GM19395 (cell line): Measurements from ENCODE around the gene FAM187B.

Experiments
- ATAC-seq: cut with Tn5 transposase; IDR thresholded peaks from one replicate; pipeline ENCODE4 v1.9.1; 2021; ENCODE audit warnings: mild to moderate bottlenecking, moderate library complexity; ENCODE audit not compliant: unreplicated experiment

Gene FAM187B

DNA sequence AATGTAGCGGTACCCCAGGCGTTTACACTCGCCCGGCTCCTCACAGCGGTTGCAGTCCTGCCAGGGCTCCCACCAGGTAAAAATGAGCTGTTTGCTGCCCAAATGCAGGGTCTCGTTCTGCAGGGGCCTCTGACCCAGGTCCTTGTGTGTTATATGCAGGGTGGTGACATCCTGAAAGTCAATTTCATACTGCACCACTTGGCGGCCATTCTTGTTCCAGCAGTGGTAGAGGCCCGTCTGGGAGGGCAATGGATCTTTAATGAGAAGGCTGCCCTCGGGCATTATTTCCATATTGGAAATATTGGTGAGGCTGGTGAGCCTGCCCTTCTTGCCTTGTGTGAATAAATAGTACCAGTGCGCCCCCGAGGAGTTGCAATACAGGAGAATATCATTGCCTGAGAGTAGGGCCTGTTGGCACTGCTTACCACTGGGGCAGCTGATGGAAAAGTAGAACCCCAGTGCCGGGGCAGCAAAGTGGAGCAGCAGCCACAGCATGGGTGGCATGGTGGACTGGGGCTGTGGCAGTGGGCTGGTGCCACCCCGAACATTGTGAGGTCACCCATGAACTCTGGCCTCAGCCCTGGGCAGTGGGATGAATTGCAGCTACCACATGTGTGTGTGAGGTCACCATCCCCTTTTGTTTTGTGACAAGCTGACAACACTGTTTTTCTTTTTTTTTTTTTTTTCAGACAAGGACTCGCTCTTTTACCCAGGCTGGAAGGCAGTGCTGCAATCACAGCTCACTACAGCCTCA lies at the start of gene FAM187B:
Gene FAM187B, minus strand, starts transcription at position 563 of the 754 bp plus-strand sequence. Its CDS starts 59 bp downstream, at position 504.
- no peak for ATAC-seq

DNA sequence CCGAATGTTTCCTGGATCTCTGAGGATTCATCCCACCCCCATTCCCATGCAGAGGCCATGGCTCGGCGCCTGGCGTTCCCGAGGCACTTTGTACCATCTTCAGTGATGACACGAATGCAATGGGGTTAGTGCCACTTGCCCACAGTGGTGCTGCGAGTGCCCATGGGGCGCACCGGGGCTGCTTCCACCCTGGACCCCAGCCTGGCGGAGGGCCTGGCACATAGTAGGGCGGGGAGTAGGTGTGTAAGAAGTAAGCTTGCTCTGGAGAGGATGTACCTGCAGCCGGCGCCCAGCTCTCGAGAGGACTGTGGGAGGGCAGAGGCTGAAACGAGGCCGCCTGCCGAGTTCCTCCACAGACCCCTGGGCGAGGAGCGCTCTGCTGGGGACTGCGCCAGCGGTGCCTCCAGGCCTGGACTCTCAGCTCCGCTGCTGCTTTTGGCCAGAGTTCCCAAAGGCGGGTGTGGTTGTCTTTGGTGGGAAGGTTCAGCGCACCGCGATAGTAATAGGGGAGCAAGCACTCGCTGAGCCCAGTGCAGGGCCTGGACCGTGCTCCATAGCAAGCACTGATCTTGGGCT lies 48.3 kb upstream of the FAM187B start:
- ATAC-seq: no peak

DNA sequence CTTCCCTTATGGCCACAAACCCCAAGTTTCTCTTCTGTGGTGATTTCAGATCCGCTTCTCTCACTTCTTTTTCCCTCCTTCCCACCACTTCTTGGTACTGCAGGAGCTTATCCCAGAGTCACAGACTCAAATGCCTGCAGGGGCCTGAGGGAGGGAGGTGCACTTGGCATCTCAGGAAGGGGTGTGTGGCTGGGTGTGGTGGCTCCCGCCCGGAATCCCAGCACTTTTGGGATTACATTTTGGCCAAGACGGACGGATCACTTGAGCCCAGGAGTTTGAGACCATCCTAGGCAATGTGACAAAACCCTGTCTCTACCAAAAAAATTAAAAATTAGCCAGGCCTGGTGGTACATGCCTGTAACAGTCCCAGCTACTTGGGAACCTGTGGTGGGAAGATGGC lies 45.8 kb upstream of the FAM187B start:
- no peak for ATAC-seq

DNA sequence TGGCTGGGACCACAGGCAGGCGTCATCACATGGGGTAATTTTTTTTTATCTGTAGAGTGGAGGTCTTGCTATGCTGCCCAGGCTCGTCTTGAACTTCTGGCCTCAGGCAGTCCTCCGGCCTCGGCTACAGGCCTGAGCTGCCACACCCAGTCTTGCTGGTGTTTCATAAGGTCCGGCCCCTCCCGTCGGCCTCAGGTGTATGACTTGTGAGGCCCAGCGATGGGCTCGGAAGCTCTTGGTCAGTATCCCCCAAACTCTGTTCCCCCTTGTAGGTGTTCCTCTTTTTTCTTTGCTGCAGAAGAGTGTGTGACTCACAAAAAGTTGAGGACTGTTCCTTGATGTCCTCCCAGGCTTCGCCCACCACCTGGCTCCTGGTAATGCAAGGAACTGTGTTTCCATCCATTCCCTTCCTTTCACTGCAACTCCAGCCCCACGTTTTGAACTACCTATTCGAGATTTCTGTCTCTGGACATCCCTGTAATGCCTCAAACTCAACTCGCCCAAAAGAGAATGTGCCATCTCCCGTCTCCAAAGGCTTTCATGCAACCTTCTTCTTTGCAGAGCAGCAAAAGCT lies 45.2 kb upstream of the FAM187B start:
- ATAC-seq: no peak

DNA sequence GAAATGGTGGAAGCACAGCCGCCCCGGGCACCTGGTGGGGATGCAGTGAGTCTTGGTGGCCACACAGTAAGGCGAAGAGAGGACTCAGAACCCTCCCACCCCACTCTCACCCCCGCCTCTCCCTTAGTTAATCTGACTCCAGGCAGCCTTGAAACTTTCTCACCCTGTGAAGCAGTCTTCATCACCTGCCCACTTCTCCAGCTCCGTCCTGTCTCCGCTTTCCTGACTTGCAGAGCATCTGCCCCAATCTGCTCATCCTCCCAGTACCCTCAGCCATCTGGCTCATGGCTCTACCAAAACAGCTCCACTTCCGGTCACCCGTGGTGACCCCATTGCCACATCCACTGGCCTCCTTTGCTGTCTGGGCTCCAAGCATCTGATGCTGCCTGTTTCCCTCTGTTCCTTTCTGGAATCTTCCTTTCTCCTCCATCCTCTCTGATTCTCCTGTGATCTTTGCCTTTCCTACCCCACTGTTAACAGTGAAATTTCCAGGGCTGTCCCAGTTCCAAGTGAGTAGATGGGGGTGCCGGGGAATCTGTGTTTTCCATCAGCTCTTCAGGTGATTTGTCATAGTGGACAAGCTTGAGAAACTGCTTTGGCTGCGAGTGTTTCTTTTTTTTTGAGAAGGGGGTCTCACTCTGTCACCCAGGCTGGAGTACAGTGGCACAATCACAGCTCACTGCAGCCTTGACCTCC lies 44.6 kb upstream of the FAM187B start:
- no peak for ATAC-seq

DNA sequence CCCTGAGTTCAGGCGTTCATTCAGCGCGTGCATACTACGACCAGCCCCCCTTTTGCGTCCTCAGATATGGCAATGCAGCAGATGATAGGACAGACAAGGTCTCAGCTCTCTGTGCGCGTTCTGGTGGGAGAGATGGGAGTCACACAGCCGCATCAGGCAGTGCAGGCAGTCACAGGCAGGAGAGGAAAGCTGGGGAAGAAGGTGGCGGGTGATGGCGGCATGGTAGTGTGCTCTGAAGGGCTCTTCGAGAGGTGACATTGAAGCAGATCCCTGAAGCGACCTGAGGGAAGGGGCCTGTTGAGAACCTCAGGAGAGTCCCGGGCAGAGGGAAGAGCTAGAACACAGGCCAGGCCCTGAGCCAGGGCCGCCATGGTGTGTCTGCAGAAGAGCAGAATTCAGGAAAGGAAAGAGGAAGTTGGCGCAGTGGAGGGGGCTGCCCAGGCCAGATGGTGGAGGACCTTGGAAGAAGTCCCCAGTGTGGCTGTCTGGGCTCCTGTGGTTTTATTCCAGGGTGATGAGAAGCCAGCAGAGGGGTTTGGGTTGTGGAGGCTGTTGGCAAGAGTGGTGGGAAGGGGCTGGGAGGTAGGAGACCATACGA lies 43.7 kb upstream of the FAM187B start:
- ATAC-seq: no peak

DNA sequence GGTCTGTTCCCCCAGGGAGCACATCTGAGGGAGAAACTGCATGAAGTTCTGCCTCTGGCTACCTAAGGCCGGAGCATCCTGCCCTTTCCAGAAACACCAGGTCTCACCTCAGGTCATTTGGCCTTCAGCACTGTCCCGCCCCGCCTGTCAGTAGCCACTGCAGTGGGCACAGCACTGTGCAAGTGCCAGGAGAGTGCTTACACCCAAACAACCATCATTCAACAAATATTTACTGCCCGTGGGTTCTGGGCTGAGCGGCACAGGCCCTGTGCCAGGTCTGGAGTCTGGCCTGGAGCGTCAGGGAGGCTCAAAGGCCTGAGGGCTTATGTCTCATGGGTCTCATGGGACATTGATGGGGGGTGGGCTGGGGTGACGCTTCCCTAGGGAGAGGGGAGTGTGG lies 43.0 kb upstream of the FAM187B start:
- ATAC-seq: no peak

DNA sequence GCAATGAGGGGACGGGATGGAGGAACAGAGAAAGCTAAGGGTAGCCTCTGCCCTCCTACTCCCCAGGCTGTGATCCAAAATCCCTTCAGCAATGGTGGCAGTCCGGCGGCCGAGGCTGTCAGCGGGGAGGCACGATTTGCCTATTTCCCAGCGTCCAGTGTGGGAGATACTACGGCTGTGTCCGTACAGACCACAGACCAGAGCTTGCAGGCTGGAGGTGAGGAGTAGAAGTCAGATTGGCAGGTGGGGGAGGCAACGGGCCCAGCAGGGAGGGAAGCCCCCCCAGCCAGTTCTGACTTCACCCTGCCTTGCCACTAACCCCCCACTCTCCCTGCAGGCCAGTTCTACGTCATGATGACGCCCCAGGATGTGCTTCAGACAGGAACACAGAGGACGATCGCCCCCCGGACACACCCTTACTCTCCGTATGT lies 41.9 kb upstream of the FAM187B start:
- ATAC-seq: no peak

DNA sequence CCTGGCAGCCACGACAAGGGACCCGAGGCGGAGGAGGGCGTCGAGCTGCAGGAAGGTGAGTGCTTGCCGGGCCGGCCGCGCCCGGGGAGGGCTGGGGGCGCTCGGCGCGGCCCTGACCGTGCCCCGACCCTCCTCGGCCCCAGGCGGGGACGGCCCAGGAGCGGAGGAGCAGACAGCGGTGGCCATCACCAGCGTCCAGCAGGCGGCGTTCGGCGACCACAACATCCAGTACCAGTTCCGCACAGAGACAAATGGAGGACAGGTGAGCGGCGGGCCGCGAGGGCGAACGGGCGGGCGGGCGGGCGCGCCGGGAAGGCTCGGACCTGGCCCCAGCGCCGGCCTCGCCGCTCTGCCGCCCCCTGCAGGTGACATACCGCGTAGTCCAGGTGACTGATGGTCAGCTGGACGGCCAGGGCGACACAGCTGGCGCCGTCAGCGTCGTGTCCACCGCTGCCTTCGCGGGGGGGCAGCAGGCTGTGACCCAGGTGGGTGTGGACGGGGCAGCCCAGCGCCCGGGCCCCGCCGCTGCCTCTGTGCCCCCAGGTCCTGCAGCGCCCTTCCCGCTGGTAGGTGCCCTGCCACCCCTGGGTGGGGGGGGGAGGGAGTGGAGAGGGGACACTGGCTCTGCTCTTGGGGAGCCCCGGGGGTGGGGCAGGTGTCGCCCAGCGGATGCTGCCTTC lies 41.0 kb upstream of the FAM187B start:
- peak; percentile 56 for ATAC-seq

DNA sequence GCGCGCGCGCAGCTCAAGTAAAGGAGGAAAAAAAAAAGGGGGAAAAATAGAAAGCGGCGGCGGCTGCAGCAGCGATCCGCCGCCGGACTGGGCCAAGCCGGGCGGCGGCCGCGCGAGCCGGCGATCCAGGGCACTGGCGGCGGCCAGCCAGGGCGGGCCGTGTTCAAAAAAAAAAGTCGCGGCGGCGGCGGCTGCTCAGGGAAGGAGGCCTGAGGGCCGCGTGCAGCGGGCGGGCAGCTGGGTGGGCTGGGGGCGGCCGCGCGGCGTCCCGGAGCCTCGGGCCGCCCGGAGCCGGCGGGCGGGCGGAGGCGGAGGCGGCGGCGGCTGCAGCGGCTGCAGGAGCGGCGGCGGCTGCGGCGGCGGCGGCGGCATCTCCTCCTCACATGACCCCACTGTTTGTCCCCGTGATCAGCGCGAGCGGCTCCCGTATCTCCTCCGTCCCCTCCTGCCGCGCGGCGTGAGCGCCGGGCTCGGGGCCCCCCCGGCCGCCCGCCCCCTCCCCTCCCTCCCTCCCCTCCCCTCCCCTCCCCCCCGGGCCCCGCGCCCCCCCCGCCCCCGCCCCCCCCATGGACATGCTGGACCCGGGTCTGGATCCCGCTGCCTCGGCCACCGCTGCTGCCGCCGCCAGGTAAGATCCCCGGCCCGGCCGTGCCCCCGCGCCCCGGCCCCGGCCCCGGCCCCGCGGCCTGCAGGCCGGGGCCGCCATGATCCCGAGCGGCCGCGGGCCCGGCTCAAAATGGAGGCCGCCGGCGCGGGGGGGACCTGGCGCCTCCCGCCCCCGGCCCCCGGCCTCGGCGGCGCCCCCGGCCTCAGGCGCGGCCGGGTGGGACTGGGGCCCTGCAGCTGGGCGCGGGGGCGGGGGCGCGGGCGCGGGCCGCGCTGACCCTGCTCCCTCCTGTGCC lies 40.2 kb upstream of the FAM187B start, which contains the start of gene USF2:
Gene USF2, plus strand, starts transcription at position 427 of the 902 bp plus-strand sequence. Its CDS starts 140 bp downstream, at position 567.
- ATAC-seq: no peak

DNA sequence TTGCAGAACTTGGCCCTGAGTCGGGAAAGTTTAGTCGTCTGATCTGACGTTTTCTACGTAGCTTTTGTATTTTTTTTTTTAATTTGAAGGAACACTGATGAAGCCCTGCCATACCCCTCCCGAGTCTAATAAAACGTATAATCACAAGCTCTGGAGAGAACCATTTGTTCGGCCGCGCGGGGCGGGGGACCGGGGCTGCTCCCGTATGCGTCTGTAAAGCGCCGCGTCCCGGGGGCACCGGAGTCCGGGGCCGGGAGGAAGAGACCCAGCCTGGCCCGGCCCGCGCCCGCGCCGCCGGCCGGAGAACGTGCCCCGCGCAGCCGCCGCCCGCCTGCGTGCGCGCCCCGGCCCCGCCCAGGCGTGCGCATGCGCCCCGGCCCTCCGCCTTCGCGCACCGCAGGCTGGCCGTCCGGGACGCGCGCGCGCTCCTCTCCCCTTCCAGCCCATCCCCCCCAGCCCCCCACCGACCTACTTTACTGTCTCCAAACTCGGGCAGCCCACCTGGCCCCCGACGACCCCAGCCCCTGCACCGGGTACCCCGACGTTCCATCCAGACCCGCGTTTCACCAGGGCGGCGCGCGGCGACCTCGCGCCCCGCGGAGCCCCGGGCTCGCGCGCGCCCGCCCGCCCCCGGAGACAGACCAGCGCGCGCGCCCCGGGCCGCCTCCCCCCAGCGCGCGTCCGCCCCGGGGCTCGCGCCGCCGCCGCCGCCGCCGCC lies 39.4 kb upstream of the FAM187B start:
- no peak for ATAC-seq

DNA sequence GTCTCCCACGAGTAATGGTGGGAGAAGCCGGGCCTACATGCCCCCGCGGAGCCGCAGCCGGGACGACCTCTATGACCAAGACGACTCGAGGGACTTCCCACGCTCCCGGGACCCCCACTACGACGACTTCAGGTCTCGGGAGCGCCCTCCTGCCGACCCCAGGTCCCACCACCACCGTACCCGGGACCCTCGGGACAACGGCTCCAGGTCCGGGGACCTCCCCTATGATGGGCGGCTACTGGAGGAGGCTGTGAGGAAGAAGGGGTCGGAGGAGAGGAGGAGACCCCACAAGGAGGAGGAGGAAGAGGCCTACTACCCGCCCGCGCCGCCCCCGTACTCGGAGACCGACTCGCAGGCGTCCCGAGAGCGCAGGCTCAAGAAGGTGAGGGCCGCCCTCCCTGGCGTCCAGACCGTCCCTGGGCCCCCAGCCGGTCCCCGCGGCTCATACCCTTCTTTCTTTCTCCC lies 38.8 kb upstream of the FAM187B start:
- no peak for ATAC-seq

DNA sequence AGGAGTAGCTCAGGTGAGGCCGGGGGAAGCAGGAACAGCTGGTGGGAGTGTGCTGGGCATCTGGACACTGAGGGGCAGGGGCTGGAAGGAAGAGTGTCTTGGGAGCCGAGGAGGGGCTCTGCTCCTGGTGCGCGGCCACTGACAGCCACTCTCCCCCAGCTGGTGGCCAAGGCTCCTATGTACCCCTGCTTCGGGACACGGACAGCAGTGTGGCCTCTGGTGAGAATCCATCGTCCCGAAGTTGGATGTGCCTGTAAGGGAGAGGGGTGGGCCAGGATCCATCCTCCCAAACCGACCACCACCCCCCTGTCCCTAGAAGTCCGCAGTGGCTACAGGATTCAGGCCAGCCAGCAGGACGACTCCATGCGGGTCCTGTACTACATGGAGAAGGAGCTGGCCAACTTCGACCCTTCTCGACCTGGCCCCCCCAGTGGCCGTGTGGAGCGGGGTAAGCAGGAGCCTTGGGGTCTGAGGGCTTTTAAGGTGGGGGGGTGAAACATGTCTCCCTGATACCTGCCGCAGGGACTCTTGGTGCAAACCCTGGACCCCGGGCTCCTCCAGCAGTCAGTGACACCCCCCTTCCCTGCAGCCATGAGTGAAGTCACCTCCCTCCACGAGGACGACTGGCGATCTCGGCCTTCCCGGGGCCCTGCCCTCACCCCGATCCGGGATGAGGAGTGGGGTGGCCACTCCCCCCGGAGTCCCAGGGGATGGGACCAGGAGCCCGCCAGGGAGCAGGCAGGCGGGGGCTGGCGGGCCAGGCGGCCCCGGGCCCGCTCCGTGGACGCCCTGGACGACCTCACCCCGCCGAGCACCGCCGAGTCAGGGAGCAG lies 38.2 kb upstream of the FAM187B start:
- ATAC-seq: no peak

DNA sequence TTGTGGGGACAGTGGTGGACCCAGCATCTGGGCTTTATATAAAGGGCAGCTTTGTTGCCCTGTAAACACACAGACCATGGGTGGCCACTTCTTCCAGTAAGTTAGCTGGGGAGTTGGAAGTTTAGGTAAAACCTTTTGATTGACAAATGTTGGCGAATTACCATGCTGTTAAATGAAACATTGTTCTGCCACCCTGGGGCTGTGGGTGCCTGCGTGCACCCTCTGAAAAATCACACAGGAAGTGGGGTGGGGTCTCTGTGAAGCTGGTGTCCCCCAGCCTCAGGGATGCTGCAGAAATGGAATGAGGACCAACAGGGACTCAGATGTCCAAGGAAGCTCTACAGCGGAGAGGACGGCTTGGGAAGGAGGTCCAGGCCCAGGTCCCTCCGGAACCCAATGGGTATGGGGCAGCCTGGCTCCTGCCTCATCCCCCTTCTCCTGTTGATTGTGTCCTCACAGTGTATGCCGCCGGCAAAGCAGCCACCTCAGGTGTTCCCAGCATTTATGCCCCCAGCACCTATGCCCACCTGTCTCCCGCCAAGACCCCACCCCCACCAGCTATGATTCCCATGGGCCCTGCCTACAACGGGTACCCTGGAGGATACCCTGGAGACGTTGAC lies 37.5 kb upstream of the FAM187B start:
- ATAC-seq: no peak

DNA sequence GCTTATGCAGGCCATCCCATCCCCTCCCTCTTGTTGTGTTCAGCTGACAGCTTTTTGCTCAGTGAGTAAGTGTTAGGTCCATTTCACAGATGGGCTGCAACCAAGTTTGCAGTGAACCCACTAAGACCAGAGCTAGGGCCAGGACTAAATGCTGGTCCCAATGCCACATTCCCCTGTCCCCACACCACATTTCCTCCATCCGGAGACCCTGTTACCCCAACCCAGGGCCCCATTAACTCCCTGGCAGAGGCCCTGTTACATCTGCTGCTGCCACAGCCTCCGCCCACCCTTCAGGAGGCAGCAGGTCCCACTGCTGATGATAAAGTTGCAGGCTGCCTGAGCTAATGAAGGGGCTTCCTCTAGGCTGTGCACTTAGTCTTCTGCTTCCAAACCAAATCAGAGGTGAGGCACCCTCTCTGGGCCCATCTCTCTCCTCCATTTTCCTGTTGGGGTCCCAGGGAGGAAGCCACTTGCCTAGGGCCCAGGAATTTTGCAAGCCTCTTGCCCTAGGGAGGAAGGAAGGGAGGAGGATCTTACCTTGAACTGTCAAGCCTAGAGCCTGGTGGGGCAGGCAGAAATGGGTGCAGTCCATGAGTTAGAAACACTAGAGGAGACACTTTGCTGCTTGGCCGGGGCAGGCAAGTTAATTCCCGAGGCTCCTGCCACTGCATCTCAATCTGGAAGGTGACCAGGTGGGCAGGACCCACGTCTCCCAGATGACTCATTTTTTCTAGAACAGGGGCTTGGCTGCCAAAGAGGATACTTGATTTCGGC lies 36.8 kb upstream of the FAM187B start:
- no peak for ATAC-seq

DNA sequence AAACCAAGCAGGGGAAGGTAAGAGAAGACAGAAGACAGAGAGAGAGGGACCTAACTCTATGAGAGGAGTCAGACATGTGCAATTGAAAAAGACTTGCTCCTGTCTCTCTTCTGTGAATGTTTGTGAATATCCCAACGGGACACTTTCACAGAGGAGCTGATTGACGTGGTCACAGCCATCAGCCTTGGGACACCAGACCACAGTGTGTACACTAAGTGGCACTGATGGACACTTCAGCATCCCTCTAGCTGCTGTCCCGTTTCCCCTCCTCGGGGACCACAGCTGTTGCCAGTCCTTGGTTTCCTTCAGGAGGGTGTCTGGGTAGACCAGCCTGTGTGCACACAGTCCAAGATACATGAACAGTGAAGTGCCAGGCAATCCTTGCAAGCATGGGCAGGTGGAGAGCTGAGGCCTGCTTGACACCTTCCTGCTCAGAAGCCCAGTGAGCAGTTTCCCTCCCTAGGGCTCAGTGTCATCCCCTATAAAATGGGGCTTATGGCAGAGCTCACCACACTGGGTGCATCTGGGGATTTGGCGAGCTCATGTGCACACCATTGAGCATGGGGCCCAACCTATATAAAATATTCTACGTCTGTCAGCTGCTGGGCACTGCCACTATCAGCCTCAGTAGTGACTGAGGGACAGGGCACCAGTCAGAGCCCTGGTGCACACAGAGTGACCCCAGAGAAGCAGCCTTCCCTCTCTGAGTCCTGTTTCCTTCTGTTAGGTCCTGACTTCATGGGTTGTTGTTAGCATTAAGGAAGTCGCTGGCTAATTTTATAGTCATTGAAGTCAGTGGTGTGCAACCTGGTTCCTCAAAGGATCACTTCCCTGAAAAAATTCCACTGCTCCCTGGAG lies 36.0 kb upstream of the FAM187B start:
- no peak for ATAC-seq
